Stimulated activated CD4-positive, alpha-beta T cell treated with anti-CD3 and anti-CD28 coated beads, Interleukin-1b, Interleukin-23, amount 100 ng/mL, for 48 hours (primary cell): ENCODE results near the gene RAD18.

Source experiments
- DNase-seq: peaks from one replicate; pipeline ENCODE4 v3.0.0-alpha.2; 2020

Gene RAD18

DNA sequence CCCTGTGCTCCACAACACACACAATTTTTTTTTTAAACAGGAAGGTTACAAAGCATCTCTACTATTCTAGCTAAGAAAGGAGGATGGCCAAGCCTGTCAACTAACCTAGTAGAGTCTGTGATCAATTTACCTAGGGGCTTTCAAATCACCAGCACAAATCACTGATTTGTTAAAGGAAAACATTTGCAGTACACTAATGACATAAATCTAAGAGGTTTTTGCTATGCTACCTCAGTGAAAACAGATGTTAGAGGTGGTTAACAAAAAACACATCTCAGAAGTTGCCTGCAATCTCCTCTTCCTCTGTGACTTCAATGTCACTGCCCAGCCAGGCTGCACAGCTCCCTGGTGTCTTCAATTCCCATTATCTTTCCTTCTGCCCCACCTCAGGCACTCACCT is 72.0 kb downstream of the RAD18 start:
- no peak for DNase-seq

DNA sequence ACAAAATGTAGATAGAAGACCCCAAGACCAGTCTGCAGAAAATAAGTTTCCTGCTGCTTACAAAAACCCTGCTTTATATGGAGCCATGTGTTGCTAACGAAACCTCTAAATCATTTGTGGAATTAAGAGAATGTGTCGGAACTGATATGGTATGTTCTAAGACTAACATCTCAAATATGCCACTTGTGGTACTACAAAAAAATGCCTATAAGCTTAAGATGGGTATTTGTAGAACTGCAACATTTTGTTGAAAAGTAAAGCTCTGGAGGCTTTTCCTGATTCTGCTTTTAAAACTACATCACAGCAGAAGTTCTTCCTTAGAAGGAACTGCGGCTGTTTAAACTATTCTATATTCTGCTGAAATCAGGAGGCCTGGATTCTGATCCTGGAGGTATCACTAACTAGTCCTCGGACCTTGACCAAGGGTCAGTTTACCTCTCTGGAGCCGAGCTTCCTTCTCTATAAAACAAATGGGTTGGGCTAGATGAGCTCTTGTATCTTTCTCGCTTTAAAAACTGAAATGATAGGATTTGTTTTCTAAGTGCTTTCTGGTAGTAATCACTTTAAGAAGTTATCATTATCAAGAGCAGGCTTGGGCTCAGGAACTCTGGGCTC is 74.9 kb downstream of the RAD18 start:
- no peak for DNase-seq

DNA sequence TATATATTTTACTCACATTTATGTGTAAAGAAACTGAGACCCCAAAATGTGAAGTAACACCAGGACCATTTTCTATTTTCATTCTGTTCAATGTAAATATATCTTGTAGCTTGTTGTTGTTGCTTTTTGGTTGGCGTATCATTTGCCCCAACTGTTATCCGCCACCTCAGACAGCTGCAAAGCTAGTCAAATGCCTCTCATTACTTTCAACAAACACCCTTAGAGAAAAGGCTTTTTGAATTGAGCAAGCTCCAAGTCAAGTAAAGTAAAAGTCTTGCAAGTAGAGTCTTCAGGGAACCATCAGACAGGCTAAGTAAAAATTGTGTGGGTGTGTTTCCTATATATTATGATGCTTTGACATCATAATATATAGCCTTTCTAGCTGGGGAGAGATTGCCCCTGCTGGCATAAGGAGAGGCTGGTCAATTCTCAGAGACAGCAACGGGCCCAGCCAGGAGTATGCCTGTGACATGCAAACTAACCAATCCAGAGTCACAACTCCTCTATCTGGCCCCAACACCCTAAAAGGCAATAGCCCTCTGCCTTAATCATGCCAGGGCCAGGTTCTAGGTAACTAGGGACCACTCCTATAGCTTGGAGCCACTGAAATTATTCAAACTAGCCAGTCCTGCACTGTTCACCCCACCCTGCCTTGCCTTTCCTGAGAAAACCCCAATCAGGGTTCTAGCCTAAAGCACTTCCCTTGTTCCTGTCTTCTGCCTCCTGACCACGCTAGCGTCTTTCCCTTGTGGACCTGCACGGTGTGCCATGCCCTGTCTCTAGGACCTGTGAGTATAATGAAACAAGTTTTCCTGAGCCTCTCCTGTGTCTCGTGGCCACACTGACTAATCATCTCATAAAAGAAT is 75.6 kb downstream of the RAD18 start:
- no peak for DNase-seq

DNA sequence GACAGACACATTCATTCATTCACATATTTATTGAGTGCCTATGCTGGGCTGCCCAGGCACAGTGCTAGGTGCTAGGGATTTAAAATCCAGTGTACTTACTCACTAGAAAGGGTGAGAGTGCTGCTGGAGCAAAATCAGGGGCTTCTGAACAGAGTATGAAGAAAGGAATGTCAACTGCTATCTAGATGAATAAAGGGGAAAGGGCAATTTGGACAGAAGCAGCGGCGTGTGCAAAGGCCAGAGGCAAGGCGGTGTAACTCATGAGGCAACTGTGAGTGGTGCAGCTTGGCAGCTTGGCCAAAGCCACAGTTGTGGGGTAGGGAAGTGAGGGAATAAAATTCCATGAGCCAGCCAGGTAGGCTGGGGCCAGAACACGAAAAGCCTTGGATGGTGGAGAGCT is 76.7 kb downstream of the RAD18 start:
- DNase-seq, result no peak

DNA sequence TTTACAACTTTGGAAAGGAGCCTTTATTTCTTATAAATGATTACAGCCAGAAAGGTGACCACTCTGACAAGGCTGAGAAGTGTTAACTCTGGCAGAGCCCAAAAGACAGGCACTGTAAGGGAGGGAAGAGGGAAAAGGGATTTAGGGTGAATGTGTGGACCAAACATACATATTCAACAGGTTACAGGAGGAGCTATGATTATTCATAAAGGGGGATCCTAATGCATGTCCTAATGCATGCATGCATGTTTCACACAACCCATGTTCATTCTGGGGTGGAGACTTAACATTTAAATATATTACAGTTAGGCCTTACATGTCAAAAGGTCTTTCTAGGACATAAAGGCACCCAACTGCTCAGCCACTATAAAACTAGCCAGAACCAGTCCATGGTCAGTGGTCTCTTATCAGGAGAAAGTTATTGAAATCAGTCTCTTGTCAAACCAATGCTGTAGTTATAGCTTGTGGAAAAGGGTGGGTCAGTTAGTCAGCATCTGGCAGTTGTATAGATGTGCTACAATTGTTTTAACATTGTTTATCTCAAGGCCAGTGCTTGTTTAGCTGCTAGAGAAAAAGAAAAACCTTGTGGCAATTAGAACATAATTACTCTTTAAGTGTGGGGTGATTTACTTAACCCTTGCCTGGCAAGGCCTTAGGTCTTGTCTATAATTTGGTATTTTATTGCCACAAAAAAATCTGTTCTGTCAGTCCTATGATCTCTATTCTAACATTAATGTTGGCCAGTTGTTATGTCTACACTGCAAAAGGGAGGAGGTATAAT is 77.5 kb downstream of the RAD18 start:
- DNase-seq, result no peak

DNA sequence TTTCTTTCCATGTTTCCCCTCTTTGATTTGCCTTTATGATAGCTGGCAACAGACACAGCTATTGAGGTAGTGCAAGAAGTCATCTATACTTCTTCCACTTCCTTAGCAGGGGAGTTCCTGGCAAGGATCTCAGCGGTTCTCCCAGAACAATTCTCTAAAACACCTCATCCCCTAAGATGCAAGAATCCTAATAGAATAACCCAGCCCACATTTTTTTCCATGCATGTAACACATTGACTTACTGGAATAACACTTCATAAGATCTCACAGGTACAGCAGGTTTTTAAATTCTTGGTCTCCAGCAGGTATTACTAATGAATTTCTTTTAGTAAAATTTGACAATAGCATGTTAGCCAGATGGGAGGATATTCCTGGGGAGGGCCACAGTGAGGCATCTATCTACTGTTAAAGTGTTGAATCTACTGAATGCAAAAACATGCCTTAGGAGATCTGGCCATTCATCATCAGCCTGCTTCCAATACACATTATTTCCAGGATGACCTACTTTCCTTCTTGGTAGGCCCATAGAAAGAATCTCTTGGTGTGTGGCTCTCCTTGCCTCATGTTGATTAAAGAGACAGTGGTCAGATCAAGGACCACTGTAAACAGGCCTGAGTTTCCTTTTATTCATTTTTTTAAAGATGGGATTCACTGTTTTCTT is 78.5 kb downstream of the RAD18 start:
- DNase-seq, result no peak

DNA sequence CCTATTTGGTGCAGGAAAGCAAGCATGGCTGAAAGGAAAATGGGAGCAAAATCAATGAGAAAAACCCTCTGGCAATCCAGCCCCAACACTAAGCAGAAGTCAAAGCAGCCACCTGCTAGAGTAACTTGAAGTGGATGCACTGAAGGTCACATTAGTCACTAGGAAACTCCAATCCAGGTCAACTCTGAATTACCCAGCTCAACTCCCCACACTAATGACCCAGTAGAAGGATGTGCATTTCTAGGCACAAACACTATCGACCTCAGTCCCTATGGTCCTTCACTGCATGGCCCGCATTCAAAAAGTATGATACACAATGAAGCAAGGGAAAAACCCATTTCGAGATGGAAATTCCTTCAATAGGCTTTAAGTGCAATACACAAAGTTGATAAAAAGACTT is 80.6 kb downstream of the RAD18 start:
- DNase-seq, result no peak

DNA sequence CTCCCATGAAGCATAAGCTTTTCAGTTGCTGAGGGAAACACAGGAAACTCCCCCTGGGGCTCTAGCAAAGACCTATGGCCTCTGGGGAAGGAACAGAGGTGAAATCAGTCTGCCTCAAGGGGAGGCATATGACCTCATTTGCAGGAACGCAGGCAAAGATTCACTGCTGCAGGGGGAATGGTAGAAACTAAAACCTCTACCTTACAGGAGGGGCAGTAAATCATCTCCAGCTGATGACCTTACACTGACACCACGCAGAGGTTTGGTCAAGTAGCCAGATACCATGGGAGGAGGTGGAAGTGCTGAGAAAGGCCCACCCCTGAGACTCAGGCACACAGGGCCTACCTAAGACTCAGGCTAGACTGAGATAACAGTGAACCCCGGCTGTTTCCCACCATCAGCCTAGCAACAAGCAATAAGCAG is 81.1 kb downstream of the RAD18 start:
- no peak for DNase-seq

DNA sequence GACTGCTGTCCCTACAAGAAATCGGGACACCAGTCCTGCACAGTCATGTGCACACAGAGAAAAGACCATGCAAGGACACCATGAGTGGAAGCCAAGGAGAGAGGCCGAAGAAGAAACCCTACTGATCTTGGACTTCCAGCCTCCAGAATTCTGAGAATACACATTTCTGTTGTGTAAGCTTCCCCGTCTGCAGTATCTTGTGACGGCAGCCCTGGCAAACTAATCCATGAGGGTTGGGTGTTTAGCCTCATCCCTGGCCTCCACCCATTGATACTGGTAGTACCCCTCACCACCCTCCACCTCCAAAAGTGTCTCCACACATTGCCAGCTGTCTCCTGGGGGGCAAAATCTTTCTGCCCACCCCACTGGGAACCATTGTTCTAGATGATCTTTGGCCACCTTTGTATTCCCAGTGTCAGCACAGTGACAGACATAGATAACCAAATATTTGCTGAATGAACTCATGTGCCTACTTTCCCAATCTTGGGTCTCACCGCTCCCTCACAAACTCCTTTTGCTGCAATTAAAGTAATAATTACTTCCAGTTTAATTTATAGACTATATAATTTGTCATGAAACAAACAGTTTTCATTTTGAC is 83.8 kb downstream of the RAD18 start:
- DNase-seq, result no peak

DNA sequence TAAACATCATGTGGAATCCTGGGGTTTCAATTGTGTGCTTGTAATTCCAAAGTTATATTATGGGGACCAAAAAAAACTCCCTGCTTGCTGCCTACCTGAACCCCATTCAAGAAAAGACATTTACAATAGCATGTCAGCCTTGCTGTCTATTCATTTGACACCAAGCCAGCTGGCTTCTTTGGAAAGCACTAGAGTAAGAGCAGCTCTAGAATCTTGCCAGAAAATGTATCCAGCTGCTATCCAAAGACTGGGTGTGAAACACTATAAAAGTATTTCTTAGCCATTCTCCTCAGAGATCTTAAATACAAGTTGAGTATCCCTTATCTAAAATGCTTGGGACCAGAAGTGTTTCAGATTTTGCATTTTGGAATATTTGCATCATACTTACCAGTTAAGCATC is 87.4 kb downstream of the RAD18 start:
- DNase-seq, result no peak

DNA sequence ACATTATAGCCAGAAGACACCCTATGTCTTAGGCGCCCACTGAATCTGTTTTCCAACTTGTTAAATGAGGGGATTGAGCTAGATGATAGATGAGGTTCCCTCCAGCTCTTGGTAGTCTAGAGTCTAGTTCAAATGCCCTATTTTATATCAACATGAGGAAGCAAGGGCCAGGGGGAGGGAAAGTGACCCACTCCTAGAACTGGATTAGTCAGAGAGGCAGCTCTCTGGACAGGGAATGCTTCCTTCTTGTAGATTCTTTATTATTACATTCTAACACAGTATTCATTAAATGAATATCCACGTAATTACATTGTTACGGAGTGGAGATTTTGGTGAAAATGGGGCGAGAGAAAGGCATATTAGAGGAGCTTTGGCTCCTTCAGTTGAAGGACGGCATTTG is 89.5 kb downstream of the RAD18 start:
- DNase-seq, result no peak

DNA sequence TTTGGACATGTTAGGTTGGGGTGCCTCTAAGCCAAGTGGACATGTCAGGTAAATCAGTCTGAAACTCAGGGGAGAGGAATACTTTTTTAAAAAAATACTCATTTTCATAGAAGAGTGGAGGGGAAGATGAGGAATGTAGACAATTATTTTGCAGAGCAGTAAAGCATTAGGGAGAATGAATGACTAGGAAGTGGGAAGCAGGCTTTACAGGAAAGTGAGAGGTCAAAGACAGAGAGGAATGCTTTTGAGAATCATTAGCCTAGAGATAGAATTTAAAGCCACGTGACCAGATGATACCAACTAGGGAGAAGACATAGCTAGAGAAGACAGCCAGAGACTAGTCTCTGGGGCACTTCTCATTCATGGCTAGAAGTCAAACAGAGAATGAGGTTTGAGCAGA is 91.0 kb downstream of the RAD18 start:
- DNase-seq, result no peak

DNA sequence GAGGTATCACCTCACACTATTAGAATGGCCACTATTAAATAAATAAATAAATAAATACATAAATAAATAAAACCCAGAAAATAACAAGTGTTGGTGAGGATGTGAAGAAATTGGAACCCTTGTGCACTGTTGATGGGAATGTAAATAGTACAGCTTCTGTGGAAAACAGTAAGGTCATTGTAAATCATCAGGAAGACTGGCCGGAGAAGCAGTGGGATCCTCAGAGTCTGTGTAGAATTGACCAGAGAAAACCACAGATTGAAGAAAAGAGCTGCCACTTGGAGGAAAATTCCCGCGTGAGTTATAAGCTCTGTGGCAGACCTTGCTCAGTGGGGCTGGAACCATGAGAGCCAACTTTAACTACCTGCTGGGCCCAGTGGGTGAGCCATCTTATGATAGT is 92.0 kb downstream of the RAD18 start:
- DNase-seq, result no peak

DNA sequence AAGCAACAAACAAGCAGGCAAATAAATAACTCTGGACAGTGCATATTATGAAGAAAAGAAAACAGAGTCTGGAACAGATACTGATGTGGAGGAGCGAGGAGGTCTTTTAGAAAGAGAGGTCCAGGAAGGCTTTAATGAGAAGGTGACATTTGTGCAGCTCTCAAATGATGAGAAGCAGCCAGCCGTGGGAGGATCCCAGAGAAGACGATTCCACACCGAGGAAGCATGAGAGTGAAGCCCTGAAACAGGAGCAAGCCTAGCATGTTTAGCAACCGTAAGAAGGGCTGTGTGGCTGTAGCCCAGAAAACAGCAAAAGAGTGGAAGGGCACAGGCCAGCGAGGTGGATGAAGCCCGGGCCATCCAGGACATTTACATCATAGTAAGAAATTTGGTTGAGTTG is 93.1 kb downstream of the RAD18 start:
- DNase-seq, result no peak

DNA sequence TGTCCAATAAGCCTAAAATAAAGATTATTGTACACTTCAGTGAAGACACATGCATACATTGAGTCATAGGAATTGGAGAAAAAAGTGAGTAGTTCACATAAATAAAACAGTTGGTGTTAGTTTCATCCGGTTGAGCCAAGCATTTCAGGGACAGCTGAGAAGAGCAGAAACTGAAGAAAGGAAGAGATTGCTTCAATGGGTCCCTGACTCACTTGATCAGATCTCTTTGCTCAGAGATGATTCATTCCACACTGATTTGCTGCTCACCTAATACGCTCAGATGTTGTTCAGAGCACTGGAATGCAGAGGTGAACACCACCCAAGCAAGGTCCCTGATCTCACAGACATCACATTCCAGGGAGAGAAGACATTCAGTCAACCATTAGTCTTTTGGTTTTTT is 93.7 kb downstream of the RAD18 start:
- DNase-seq, result no peak

DNA sequence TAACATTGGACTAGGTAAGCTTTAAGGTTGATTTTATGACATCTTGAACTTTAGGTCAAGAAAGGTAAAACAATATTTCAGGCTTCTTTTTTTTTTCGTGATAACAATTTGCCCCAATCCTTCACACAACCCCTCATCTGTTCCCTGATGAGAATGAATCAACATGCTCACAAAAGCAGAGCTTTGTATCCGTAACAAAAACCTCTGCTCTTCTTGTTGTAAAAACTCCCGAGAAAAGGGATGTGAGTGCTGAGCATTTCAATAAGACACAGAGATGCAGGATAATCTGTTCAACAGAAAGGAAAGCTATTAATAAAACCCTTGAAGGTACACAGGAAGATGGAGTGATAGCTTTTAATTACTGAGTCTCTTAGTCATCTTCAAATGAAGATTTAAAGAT is 94.3 kb downstream of the RAD18 start:
- no peak for DNase-seq

DNA sequence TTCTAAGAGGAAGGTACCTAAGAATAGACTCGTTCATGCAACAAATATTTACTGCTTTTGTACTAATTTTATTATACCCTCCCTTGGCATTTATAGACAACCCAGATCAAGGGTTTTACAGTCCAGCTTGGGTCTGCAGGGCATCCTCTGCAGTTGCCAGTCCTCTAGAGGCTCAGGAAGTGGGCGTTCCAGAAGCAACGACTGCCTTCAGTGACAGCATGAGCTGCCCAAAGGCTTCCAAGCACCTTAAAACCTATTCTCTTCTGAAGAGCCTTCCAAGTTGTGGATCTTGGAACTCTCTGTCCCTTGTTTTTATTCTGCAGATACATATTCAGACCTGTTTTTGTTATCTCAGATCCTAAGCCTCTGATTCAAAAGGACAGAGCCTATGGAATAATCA is 95.6 kb downstream of the RAD18 start:
- DNase-seq, result no peak

DNA sequence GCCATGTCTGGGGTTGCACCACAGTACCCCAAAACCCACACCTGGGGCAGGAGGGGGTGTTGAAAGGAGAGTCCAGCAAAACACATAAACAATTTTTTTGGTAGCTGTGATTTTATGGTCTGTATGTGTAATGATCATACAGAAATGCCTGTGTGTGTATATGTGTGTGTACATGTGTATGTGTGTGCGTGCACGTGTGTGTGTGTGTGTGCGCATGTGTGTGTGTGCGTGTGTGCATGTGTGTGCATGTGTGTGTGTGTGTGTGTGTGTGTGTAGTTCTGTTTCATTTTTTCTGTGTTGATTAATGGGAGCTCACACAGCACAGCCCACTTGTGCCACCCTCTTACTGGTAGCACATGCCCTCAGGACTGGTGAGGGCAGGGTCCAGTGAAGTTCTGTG is 97.6 kb downstream of the RAD18 start:
- no peak for DNase-seq

DNA sequence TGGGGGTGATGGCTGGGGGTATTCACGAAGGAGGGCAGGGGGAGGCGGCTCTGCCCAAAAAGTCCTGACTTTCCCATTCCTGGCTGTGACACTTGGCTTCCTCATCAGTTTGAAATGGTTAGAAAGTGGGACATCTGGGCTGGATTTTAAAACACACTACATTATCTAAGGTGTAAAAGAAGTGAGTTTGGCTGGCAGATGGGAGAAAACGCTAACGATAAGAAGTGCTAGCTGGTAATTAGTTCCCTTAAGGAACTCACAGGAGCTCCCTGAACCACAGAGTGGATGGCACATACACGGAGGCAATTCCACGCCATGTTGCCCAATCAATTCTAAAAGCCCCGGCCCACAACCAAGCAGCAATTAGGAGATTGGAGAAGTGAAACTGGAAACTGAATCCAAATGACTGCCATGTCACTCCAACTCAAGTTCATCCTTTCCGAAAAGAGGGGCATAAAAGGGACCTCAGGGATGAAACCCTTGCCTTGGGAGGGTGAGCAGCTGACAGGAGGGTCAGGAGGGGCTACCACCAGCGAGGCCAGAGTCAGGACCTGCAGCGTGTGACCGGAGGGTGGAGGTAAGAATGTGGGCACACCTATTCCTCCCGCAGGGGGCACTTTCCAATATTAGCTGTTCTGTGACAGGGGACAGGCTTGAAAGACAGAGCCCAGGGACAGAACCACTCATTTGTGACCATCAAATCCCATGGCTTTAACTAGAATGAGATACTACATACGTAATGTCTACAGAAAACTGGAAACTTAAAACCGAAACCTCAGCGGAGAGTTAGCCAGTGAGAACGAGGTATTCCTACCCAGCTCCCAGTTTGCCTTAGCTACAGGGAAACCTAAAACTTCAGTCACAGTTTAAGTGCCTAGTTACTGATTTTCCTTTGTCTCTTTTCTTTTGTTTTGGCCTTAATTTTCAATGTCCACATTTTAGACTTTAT is 98.6 kb downstream of the RAD18 start:
- no peak for DNase-seq

DNA sequence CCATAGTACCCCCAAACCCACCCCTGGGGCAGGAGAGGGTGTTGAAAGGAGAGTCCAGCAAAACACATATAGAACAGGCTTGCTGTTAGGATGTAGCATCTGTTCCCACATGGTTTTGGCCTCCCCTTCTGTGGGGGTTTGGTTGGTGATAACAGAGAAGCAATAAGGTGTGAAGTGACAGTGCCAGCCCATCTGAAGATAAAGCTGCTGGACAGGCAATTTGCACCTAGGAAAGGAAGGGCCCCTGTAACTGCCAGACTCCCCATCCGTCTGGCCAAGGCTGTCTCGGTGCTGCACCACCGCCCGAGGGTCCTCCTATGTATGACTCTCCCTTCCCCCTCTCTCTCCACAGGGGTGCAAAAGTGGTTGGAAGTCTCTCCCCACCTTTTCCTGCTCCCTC is 99.4 kb downstream of the RAD18 start:
- DNase-seq, result no peak

DNA sequence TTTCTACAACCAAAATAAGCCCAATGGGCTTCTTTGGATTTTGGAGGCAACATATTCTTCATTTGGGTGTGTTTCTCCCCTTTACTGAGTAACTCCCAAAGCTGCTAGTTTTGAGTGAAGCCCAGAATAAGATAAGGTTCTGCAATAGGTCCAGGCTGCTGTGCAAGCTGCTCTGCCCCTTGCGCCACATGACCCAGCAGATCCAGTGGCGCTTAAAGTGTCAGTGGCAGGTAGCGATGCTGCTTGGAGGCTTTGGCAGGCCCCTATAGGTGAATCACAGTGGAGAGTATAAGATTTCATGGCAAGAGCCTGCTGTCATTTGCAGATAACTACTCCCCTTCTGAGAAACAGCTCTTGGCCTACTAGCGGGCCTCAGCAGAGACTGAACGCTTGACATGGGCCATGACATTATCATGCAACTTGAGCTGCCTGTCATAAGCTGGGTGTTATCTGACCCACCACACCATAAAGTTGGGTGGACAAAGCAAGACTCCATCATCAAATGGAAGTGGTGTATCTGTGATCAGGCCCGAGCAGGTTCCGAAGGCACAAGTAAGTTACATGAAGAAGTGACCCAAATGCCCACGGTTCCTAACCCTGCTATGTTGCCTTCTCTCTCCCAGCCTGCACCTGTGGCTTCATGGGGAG is 105.4 kb downstream of the RAD18 start:
- no peak for DNase-seq
